ENCODE data around the gene GPR156. TPM values are rescaled to one million over a fixed set of nuclear protein-coding genes. Genes with fewer than 3 reads are reported as not detected.

GPR156 gene
- total and polyA plus RNA-seq, 9 of the 15 experiments (the other 6 are each of a cell fraction or from before 2014, with no cell fraction given), result 0.07 to 0.14 (median 0.12) TPM; not detected in 5

DNA sequence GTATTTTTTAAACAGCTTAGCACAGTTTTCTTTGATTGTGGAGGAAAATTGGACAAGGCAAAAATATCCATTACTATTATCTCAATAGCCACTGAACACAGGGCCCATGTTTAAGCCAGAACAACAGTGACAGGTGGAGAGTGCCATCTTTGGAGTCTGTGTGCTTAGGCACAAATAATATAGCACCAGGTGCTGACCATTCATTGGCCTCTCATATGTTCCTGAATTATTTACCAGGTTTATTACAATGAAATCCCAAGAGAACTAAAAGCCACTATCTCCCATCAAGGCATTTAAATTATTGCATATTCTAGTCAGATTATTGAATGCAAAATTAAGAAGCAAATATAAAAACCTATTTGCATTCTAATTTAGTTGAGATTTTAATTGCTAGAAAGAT is 39.6 kb downstream of the GPR156 start:
- H3K4me1 ChIP-seq (replicated peaks in 1 of 2; ENCODE audit: control insufficient read depth in 2 of 2, insufficient read depth in 2 of 2, low read length in 2 of 2), result no peaks in the 10 kb centered on the region
- intact Hi-C loops (cut with micrococcal nuclease) (no loop called here), in situ Hi-C loops (cut with MboI) (loop anchor here (10.0 kb wide), 1 partner anchor 549 kb away; no protein-coding TSS in a partner anchor)
- no peak overlapping the region for H3K4me2 ChIP-seq (ENCODE audit: insufficient read depth, low read length)
- no peaks in the 10 kb centered on the region for H3K9me3 ChIP-seq (replicated peaks; ENCODE audit: control insufficient read depth, insufficient read depth, low read depth, low read length)
- DNase-seq (ENCODE audit: extremely low read depth in 1 of 4, low spot score in 3 of 4) (no peak), ATAC-seq (no peak), FAIRE-seq (no peak)
- H3K9me1 ChIP-seq (ENCODE audit: control insufficient read depth, insufficient read depth, low read length), result no peaks in the 10 kb centered on the region
- H2AFZ ChIP-seq (ENCODE audit: low read depth, low read length), result no peak overlapping the region
- H3K9ac ChIP-seq (ENCODE audit: insufficient read depth in 1 of 2, low read depth in 2 of 2, low read length in 2 of 2), result no peak overlapping the region
- ChIA-PET CTCF (ENCODE audit: low intra/inter-chr PET ratio) (interaction anchor here (1.9 to 2.7 kb wide), 2 partner anchors 172 to 313 kb away, joined by 8 to 13 read pairs; no protein-coding TSS in a partner anchor), POLR2A (no interaction called here)
- H3K79me2 ChIP-seq (ENCODE audit: control insufficient read depth, insufficient read depth, low read length), result no peaks in the 10 kb centered on the region
- BruUV-seq (replicated peaks), result no TSS peak
- no peaks in the 10 kb centered on the region for H3K36me3 ChIP-seq (ENCODE audit: control insufficient read depth, insufficient read depth, low read length)
- no peaks in the 10 kb centered on the region for H3K27me3 ChIP-seq (ENCODE audit: control insufficient read depth in 2 of 2, insufficient read depth in 2 of 2, low read length in 2 of 2)
- no peak overlapping the region for H3K27ac ChIP-seq (ENCODE audit: extremely low read depth, low read depth, low read length)
- H4K20me1 ChIP-seq (replicated peaks; ENCODE audit: control insufficient read depth, insufficient read depth, low read length), result no peaks in the 10 kb centered on the region
- TF ChIP-seq PYGO2 (tag; IDR thresholded peaks at IDR 0.05) (no peak), NRF1 (conservative IDR thresholded peaks at IDR 0.05 in 1 of 2, IDR thresholded peaks at IDR 0.05 in 1 of 2) (no peak), TARDBP (IDR thresholded peaks at IDR 0.05) (no peak), TSC22D4 (tag; IDR thresholded peaks at IDR 0.05) (no peak), KLF10 (CRISPR knock-in tag; IDR thresholded peaks at IDR 0.05) (no peak), NFXL1 (CRISPR knock-in tag; IDR thresholded peaks at IDR 0.05) (no peak), ATF7 (IDR thresholded peaks at IDR 0.05) (no peak)
- TF ChIP-seq, protein P1, sequence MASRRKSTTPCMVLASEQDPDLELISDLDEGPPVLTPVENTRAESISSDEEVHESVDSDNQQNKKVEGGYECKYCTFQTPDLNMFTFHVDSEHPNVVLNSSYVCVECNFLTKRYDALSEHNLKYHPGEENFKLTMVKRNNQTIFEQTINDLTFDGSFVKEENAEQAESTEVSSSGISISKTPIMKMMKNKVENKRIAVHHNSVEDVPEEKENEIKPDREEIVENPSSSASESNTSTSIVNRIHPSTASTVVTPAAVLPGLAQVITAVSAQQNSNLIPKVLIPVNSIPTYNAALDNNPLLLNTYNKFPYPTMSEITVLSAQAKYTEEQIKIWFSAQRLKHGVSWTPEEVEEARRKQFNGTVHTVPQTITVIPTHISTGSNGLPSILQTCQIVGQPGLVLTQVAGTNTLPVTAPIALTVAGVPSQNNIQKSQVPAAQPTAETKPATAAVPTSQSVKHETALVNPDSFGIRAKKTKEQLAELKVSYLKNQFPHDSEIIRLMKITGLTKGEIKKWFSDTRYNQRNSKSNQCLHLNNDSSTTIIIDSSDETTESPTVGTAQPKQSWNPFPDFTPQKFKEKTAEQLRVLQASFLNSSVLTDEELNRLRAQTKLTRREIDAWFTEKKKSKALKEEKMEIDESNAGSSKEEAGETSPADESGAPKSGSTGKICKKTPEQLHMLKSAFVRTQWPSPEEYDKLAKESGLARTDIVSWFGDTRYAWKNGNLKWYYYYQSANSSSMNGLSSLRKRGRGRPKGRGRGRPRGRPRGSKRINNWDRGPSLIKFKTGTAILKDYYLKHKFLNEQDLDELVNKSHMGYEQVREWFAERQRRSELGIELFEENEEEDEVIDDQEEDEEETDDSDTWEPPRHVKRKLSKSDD (conservative IDR thresholded peaks at IDR 0.05; ENCODE audit: low read length), result no peak
- TF ChIP-seq, protein P2, sequence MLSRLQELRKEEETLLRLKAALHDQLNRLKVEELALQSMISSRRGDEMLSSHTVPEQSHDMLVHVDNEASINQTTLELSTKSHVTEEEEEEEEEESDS (CRISPR knock-in tag; IDR thresholded peaks at IDR 0.05), result no peak
- TF ChIP-seq, protein P3, sequence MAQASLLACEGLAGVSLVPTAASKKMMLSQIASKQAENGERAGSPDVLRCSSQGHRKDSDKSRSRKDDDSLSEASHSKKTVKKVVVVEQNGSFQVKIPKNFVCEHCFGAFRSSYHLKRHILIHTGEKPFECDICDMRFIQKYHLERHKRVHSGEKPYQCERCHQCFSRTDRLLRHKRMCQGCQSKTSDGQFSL (CRISPR knock-in tag; IDR thresholded peaks at IDR 0.05), result no peak
- TF ChIP-seq, protein P3 (tag; IDR thresholded peaks at IDR 0.05), result no peak
- H3K4me3 ChIP-seq, result no peak overlapping the region

Measured in K562 (cell line).